GM23248 (cell line): ENCODE measurements around the gene NIBAN1. TPM values are rescaled to one million over a fixed set of nuclear protein-coding genes. Genes with fewer than 3 reads are reported as not detected.

Experiments used
- DNase-seq: peaks from one replicate; pipeline ENCODE4 v3.0.0-alpha.2; 2015
- H2AFZ ChIP-seq: fragments of 200-600 bp; sonication (generic); 2 replicates; pipeline ENCODE4 v1.6.1; 2016; ENCODE audit warnings: antibody characterized with exemption
- H3F3A ChIP-seq: fragments of 200-600 bp; sonication (generic); 2 replicates; pipeline ENCODE4 v1.6.1; 2016; ENCODE audit warnings: mild to moderate bottlenecking, antibody characterized with exemption, mixed run types; ENCODE audit not compliant: insufficient read depth
- H3K27ac ChIP-seq: fragments of 200-600 bp; sonication (generic); 2 replicates; pipeline ENCODE4 v1.5.1; 2016; ENCODE audit warnings: mild to moderate bottlenecking
- H3K27me3 ChIP-seq: fragments of 200-600 bp; sonication (generic); replicated peaks from 2 replicates; pipeline ENCODE4 v1.6.1; 2016; ENCODE audit warnings: mild to moderate bottlenecking; ENCODE audit not compliant: insufficient read depth
- H3K36me3 ChIP-seq: fragments of 200-600 bp; sonication (generic); 2 replicates; pipeline ENCODE4 v1.6.1; 2016; ENCODE audit warnings: low read depth, mild to moderate bottlenecking
- H3K4me1 ChIP-seq: fragments of 200-600 bp; sonication (generic); 2 replicates; pipeline ENCODE4 v1.6.1; 2016; ENCODE audit warnings: mild to moderate bottlenecking; ENCODE audit not compliant: insufficient read depth
- H3K4me2 ChIP-seq: fragments of 200-600 bp; sonication (generic); one replicate; pipeline ENCODE4 v1.6.1; 2016; ENCODE audit warnings: mild to moderate bottlenecking; ENCODE audit not compliant: unreplicated experiment
- H3K4me3 ChIP-seq: fragments of 200-600 bp; sonication (generic); 2 replicates; pipeline ENCODE4 v1.5.1; 2016; ENCODE audit warnings: mild to moderate bottlenecking
- H3K79me2 ChIP-seq: fragments of 200-600 bp; sonication (generic); 2 replicates; pipeline ENCODE4 v1.6.1; 2016; ENCODE audit warnings: mild to moderate bottlenecking; ENCODE audit not compliant: insufficient read depth
- H3K9ac ChIP-seq: fragments of 200-600 bp; sonication (generic); 2 replicates; pipeline ENCODE4 v1.6.1; 2016; ENCODE audit warnings: mild to moderate bottlenecking
- H3K9me2 ChIP-seq: fragments of 200-600 bp; sonication (generic); 2 replicates; pipeline ENCODE4 v1.6.1; 2016; ENCODE audit warnings: mixed run types, mild to moderate bottlenecking, moderate library complexity; ENCODE audit not compliant: insufficient read depth
- H3K9me3 ChIP-seq: fragments of 200-600 bp; sonication (generic); one replicate; pipeline ENCODE4 v1.6.1; 2017; ENCODE audit warnings: low read depth
- H4K20me1 ChIP-seq: fragments of 200-600 bp; sonication (generic); 2 replicates; pipeline ENCODE4 v1.6.0; 2016; ENCODE audit not compliant: insufficient read depth
- EZH2 ChIP-seq: fragments of 200-600 bp; sonication (generic); IDR thresholded peaks from 2 replicates; pipeline ENCODE4 v1.6.1; 2018; ENCODE audit warnings: antibody characterized with exemption, mild to moderate bottlenecking; ENCODE audit not compliant: insufficient read depth, poor library complexity, severe bottlenecking
- EZH2phosphoT487 ChIP-seq: fragments of 200-600 bp; sonication (generic); IDR thresholded peaks from 2 replicates; pipeline ENCODE4 v1.6.1; 2018; ENCODE audit warnings: antibody characterized with exemption, moderate library complexity, mild to moderate bottlenecking, low read depth; ENCODE audit not compliant: insufficient read depth
- WGBS, 2 experiments: methylation state at CpG; one replicate each; pipeline ENCODE4 v1.1.6; 2015 to 2017; ENCODE audit warnings: low lambda C conversion rate in 2 of 2, low coverage in 1 of 2; ENCODE audit errors: missing lambda C conversion rate in 2 of 2; 5-methylcytosine and 5-hydroxymethylcytosine counted together
- in situ Hi-C: fragments of 300-500 bp; cut with MboI; formaldehyde crosslinking; loops from 2 replicates; pipeline ENCODE4 v1.15.0; 2020
- polyA plus RNA-seq: library from polyadenylated mRNA; unstranded; fragments of >200 nt; fragmentation: Nextera tagmentation; extraction: Ambion mirVana; gene quantifications from 2 replicates; pipeline ENCODE4 v1.2.1, GENCODE V29; 2016
- total RNA-seq: library from RNA; depleted of rRNA; stranded (reverse); fragments of >200 nt; shearing (Covaris generic); gene quantifications from 2 replicates; pipeline ENCODE4 v1.2.3, GENCODE V29; 2014

NIBAN1 gene
- total and polyA plus RNA-seq, 2 experiments from 2014 or later: 19.5 to 34.8 TPM

GRCh38 chr1:184945029-184945428 lies 29.3 kb downstream of the NIBAN1 start:
- in situ Hi-C loops: no loop called here
- no peak for DNase-seq
- Histone ChIP-seq H2AFZ (no peak overlapping the region), H3K9me2 (0 out of 2 replicates have a peak, but pooled peaks cover 3% of the 10 kb centered on the region), H4K20me1 (no peaks in the 10 kb centered on the region; the same call in 1 of the 2 replicates), H3K9ac (no peak overlapping the region), H3K27ac (no peak overlapping the region), H3K27me3 (no peaks in the 10 kb centered on the region), H3F3A (no peaks in the 10 kb centered on the region), H3K36me3 (no peaks in the 10 kb centered on the region), H3K4me2 (no peak overlapping the region), H3K9me3 (no peaks in the 10 kb centered on the region), H3K4me3 (no peak overlapping the region), H3K79me2 (no peaks in the 10 kb centered on the region), H3K4me1 (peaks cover 7% of the 10 kb centered on the region)
- no peak for TF ChIP-seq EZH2
- no peak for TF ChIP-seq EZH2phosphoT487
- 92 to 97% methylated on average over 2 of the region's 2 CpGs for WGBS, 2 experiments

GRCh38 chr1:184943998-184944397 lies 30.3 kb downstream of the NIBAN1 start:
- H3K4me1 ChIP-seq: peaks cover 9% of the 10 kb centered on the region
- no peaks in the 10 kb centered on the region for H3K27me3 ChIP-seq
- H3K9me2 ChIP-seq: 0 out of 2 replicates have a peak, but pooled peaks cover 3% of the 10 kb centered on the region
- H4K20me1 ChIP-seq: no peaks in the 10 kb centered on the region; the same call in 1 of the 2 replicates
- no peak overlapping the region for H3K4me3 ChIP-seq
- in situ Hi-C loops: no loop called here
- no peaks in the 10 kb centered on the region for H3K9me3 ChIP-seq
- no peak for DNase-seq
- no peak overlapping the region for H3K9ac ChIP-seq
- H3K79me2 ChIP-seq: no peaks in the 10 kb centered on the region
- H2AFZ ChIP-seq: no peak overlapping the region
- TF ChIP-seq EZH2phosphoT487: no peak
- TF ChIP-seq EZH2: no peak
- no peaks in the 10 kb centered on the region for H3F3A ChIP-seq
- no peak overlapping the region for H3K4me2 ChIP-seq
- no peak overlapping the region for H3K27ac ChIP-seq
- 96 to 97% methylated on average over 2 of the region's 2 CpGs for WGBS, 2 experiments
- no peaks in the 10 kb centered on the region for H3K36me3 ChIP-seq

- H3K27me3 ChIP-seq: no peaks in the 10 kb centered on the region
Observed at GRCh38 chr1:184941735-184942134, 32.6 kb downstream of the NIBAN1 start.

GRCh38 chr1:184941410-184941733 lies 32.9 kb downstream of the NIBAN1 start:
- no peaks in the 10 kb centered on the region for H3K36me3 ChIP-seq
- H3K4me3 ChIP-seq: no peak overlapping the region
- DNase-seq: no peak
- H3K4me2 ChIP-seq: no peak overlapping the region
- no peak overlapping the region for H3K9ac ChIP-seq
- no peak overlapping the region for H2AFZ ChIP-seq
- TF ChIP-seq EZH2: no peak
- TF ChIP-seq EZH2phosphoT487: no peak
- 93% methylated on average over 2 of the region's 2 CpGs for WGBS, 2 experiments
- H4K20me1 ChIP-seq: no peaks in the 10 kb centered on the region; the same call in 1 of the 2 replicates
- H3K9me2 ChIP-seq: 0 out of 2 replicates have a peak, but pooled peaks cover 3% of the 10 kb centered on the region
- H3F3A ChIP-seq: no peaks in the 10 kb centered on the region
- H3K9me3 ChIP-seq: no peaks in the 10 kb centered on the region
- peaks cover 9% of the 10 kb centered on the region for H3K4me1 ChIP-seq
- no peaks in the 10 kb centered on the region for H3K79me2 ChIP-seq
- no peak overlapping the region for H3K27ac ChIP-seq
- in situ Hi-C loops: no loop called here
- no peaks in the 10 kb centered on the region for H3K27me3 ChIP-seq

More at GRCh38 chr1:184941735-184942134, 32.6 kb downstream of the NIBAN1 start:
- H3F3A ChIP-seq: no peaks in the 10 kb centered on the region
- H3K9me3 ChIP-seq: no peaks in the 10 kb centered on the region
- H4K20me1 ChIP-seq: no peaks in the 10 kb centered on the region; the same call in 1 of the 2 replicates
- H3K4me3 ChIP-seq: no peak overlapping the region
- no peaks in the 10 kb centered on the region for H3K36me3 ChIP-seq
- no peak overlapping the region for H3K4me2 ChIP-seq
- WGBS, 2 experiments: 88 to 89% methylated on average over 3 of the region's 3 CpGs
- DNase-seq: no peak
- H2AFZ ChIP-seq: no peak overlapping the region
- no peaks in the 10 kb centered on the region for H3K79me2 ChIP-seq
- no peak overlapping the region for H3K27ac ChIP-seq
- peaks cover 9% of the 10 kb centered on the region for H3K4me1 ChIP-seq
- in situ Hi-C loops: no loop called here
- TF ChIP-seq EZH2 (no peak), EZH2phosphoT487 (no peak)
- 0 out of 2 replicates have a peak, but pooled peaks cover 3% of the 10 kb centered on the region for H3K9me2 ChIP-seq
- no peak overlapping the region for H3K9ac ChIP-seq
